Thymus (tissue), 11 donors: ENCODE results near the gene PGGHG. TPM values are rescaled to one million over a fixed set of nuclear protein-coding genes. Genes with fewer than 3 reads are reported as not detected.
"Not testable (repeated sequence)": the region's sequence is repeated elsewhere in the genome, so short reads cannot be mapped to it uniquely, and the experiment has no call there.

Experiments used
- DNase-seq, 9 donors: peaks; one replicate each; pipeline ENCODE4 v3.0.0-alpha.2; 2013; ENCODE audit warnings: low spot score in 9 of 9, low read depth in 6 of 9, missing footprints in 1 of 9
- H3K27ac ChIP-seq, 2 donors: one replicate each; pipeline ENCODE4 v1.5.1; 2013; ENCODE audit warnings: control low read depth in 1 of 2, low read depth in 1 of 2, low read length in 1 of 2, mild to moderate bottlenecking in 1 of 2, moderate library complexity in 1 of 2
- H3K27me3 ChIP-seq, 2 donors: one replicate each; pipeline ENCODE4 v1.5.1; 2013; ENCODE audit warnings: low read length in 1 of 2; ENCODE audit not compliant: control insufficient read depth in 2 of 2, insufficient read depth in 1 of 2
- H3K36me3 ChIP-seq, 2 donors: one replicate each; pipeline ENCODE4 v1.5.1; 2013; ENCODE audit warnings: low read length in 1 of 2, mild to moderate bottlenecking in 1 of 2, moderate library complexity in 1 of 2; ENCODE audit not compliant: control insufficient read depth in 2 of 2, insufficient read depth in 2 of 2
- H3K4me1 ChIP-seq, 2 donors: one replicate each; pipeline ENCODE4 v1.5.1; 2013; ENCODE audit warnings: low read length in 2 of 2; ENCODE audit not compliant: control insufficient read depth in 2 of 2, insufficient read depth in 2 of 2
- H3K4me3 ChIP-seq, 2 donors: one replicate each; pipeline ENCODE4 v1.5.1; 2013; ENCODE audit warnings: low read length in 2 of 2, control low read depth in 1 of 2, mild to moderate bottlenecking in 1 of 2
- H3K9me3 ChIP-seq, 2 donors: one replicate each; pipeline ENCODE4 v1.5.1; 2013; ENCODE audit warnings: low read length in 1 of 2, mild to moderate bottlenecking in 1 of 2; ENCODE audit not compliant: control insufficient read depth in 2 of 2, insufficient read depth in 1 of 2
- WGBS: extraction: QIAGEN DNeasy Blood & Tissue Kit; methylation state at CpG from one replicate; pipeline ENCODE4 v1.1.7; 2013; 5-methylcytosine and 5-hydroxymethylcytosine counted together
- polyA plus RNA-seq: library from polyadenylated mRNA; stranded (reverse); fragments of 200-250 nt; gene quantifications from one replicate; pipeline ENCODE4 v1.2.3, GENCODE V29; 2013
- total RNA-seq: library from RNA; stranded (reverse); fragments of 120-200 nt; gene quantifications from one replicate; pipeline ENCODE4 v1.2.4, GENCODE V29; 2013
- donor health status: healthy.

PGGHG gene
- total and polyA plus RNA-seq, 2 donors = 73.7 to 900 TPM

GRCh38 chr11:328516-329100 lies 39.7 kb downstream of the PGGHG start:
- WGBS = 93% methylated on average over 15 of the region's 15 CpGs

GRCh38 chr11:329886-330253 lies 40.9 kb downstream of the PGGHG start:
- H3K9me3 ChIP-seq = peaks cover 0 to 19% of the 10 kb centered on the region in 2 donors
- no peak for DNase-seq
- H3K27me3 ChIP-seq = no peaks in the 10 kb centered on the region
- H3K36me3 ChIP-seq = peaks cover 0 to 2% of the 10 kb centered on the region in 2 donors
- H3K27ac ChIP-seq = peak overlapping the region; percentile 43 to 76
- peaks cover 48 to 86% of the 10 kb centered on the region in 2 donors for H3K4me1 ChIP-seq
- WGBS = 96% methylated on average over 2 of the region's 2 CpGs
- H3K4me3 ChIP-seq = no peak overlapping the region

More at GRCh38 chr11:328516-329100, 39.7 kb downstream of the PGGHG start:
- Histone ChIP-seq H3K27ac (peak overlapping the region in 1 of 2 donors; percentile 75), H3K9me3 (peaks cover 0 to 19% of the 10 kb centered on the region in 2 donors), H3K4me1 (peaks cover 48 to 87% of the 10 kb centered on the region in 2 donors)
- not testable (repeated sequence) for H3K27me3 ChIP-seq, H3K4me3 ChIP-seq, DNase-seq, H3K36me3 ChIP-seq

GRCh38 chr11:330307-330693 lies 41.4 kb downstream of the PGGHG start:
- 52% methylated on average over 14 of the region's 14 CpGs for WGBS

GRCh38 chr11:330694-331357 lies 41.9 kb downstream of the PGGHG start:
- DNase-seq = peak in 1 of 9 donors; percentile 77
- H3K4me1 ChIP-seq = peaks cover 52 to 90% of the 10 kb centered on the region in 2 donors
- peaks cover 0 to 2% of the 10 kb centered on the region in 2 donors for H3K36me3 ChIP-seq
- peak overlapping the region; percentile 72 to 76 for H3K27ac ChIP-seq
- peak overlapping the region in 1 of 2 donors; percentile 4 for H3K4me3 ChIP-seq
- H3K27me3 ChIP-seq = no peaks in the 10 kb centered on the region
- 14% methylated on average over 34 of the region's 34 CpGs for WGBS
- H3K9me3 ChIP-seq = peaks cover 0 to 19% of the 10 kb centered on the region in 2 donors

More at GRCh38 chr11:330307-330693, 41.4 kb downstream of the PGGHG start:
- H3K27ac ChIP-seq = peak overlapping the region; percentile 19 to 76
- H3K36me3 ChIP-seq = peaks cover 0 to 2% of the 10 kb centered on the region in 2 donors
- H3K27me3 ChIP-seq = no peaks in the 10 kb centered on the region
- peaks cover 48 to 88% of the 10 kb centered on the region in 2 donors for H3K4me1 ChIP-seq
- no peak overlapping the region for H3K4me3 ChIP-seq
- no peak for DNase-seq
- peaks cover 0 to 19% of the 10 kb centered on the region in 2 donors for H3K9me3 ChIP-seq

GRCh38 chr11:331358-332060 lies 42.6 kb downstream of the PGGHG start:
- peak overlapping the region in 1 of 2 donors; percentile 4 for H3K4me3 ChIP-seq
- H3K27ac ChIP-seq = peak overlapping the region; percentile 72 to 76
- no peak for DNase-seq
- peaks cover 50 to 90% of the 10 kb centered on the region in 2 donors for H3K4me1 ChIP-seq
- H3K9me3 ChIP-seq = peaks cover 0 to 19% of the 10 kb centered on the region in 2 donors
- H3K27me3 ChIP-seq = no peaks in the 10 kb centered on the region
- H3K36me3 ChIP-seq = peaks cover 0 to 2% of the 10 kb centered on the region in 2 donors
- WGBS = 53% methylated on average over 19 of the region's 19 CpGs

- H3K27ac ChIP-seq = peak overlapping the region in 1 of 2 donors; percentile 24
- H3K27me3 ChIP-seq = no peaks in the 10 kb centered on the region
- 70% methylated on average over 23 of the region's 23 CpGs for WGBS
Observed at GRCh38 chr11:332651-333480, 43.9 kb downstream of the PGGHG start.

GRCh38 chr11:333616-334263 lies 44.8 kb downstream of the PGGHG start:
- peaks cover 0 to 14% of the 10 kb centered on the region in 2 donors for H3K9me3 ChIP-seq
- H3K4me1 ChIP-seq = peaks cover 44 to 83% of the 10 kb centered on the region in 2 donors
- H3K4me3 ChIP-seq, H3K27me3 ChIP-seq, DNase-seq, H3K36me3 ChIP-seq: not testable (repeated sequence)
- 96% methylated on average over 17 of the region's 17 CpGs for WGBS
- H3K27ac ChIP-seq = peak overlapping the region in 1 of 2 donors; percentile 40

More at GRCh38 chr11:332651-333480, 43.9 kb downstream of the PGGHG start:
- Histone ChIP-seq H3K4me1 (peaks cover 44 to 86% of the 10 kb centered on the region in 2 donors), H3K4me3 (no peak overlapping the region), H3K9me3 (peaks cover 0 to 18% of the 10 kb centered on the region in 2 donors), H3K36me3 (peaks cover 0 to 1% of the 10 kb centered on the region in 2 donors)
- DNase-seq = peak in 1 of 9 donors; percentile 22

GRCh38 chr11:334264-334994 lies 45.5 kb downstream of the PGGHG start:
- H3K4me3 ChIP-seq = no peak overlapping the region
- H3K9me3 ChIP-seq = peaks cover 0 to 12% of the 10 kb centered on the region in 2 donors
- H3K27ac ChIP-seq = peak overlapping the region in 1 of 2 donors; percentile 40
- H3K4me1 ChIP-seq = peaks cover 44 to 77% of the 10 kb centered on the region in 2 donors
- no peaks in the 10 kb centered on the region for H3K36me3 ChIP-seq
- 85% methylated on average over 25 of the region's 25 CpGs for WGBS
- no peaks in the 10 kb centered on the region for H3K27me3 ChIP-seq
- DNase-seq = no peak
